ENCODE data around the gene SLC26A2.

SLC26A2 gene

GRCh38 chr5:149937610-149938009 lies 22.9 kb upstream of the SLC26A2 start:
- no peak for DNase-seq

GRCh38 chr5:149938279-149938678 lies 22.3 kb upstream of the SLC26A2 start:
- no peak for DNase-seq

GRCh38 chr5:149938791-149939358 lies 21.7 kb upstream of the SLC26A2 start:
- no peak for DNase-seq

- no peak for DNase-seq
Measured at GRCh38 chr5:149939546-149939945, 21.0 kb upstream of the SLC26A2 start.

GRCh38 chr5:149940077-149940574 lies 20.4 kb upstream of the SLC26A2 start:
- no peak for DNase-seq

GRCh38 chr5:149940941-149941644 lies 19.5 kb upstream of the SLC26A2 start:
- DNase-seq, result no peak

- no peak for DNase-seq
Measured at GRCh38 chr5:149941795-149942194, 18.8 kb upstream of the SLC26A2 start.

GRCh38 chr5:149942199-149942598 lies 18.4 kb upstream of the SLC26A2 start:
- no peak for DNase-seq

- DNase-seq, result peak; percentile 47 to 71
Measured at GRCh38 chr5:149942741-149943169, 17.8 kb upstream of the SLC26A2 start.

GRCh38 chr5:149943177-149943949 lies 17.2 kb upstream of the SLC26A2 start:
- peak in 1 of 2 experiments; percentile 42 for DNase-seq

- DNase-seq, result peak; percentile 92 to 94
Measured at GRCh38 chr5:149944666-149945065, 15.9 kb upstream of the SLC26A2 start, which contains the start of gene PDE6A. PDE6A (minus strand) TSS chr5:149944793; CDS start chr5:149944673, 120 bp downstream.

GRCh38 chr5:149946118-149946517 lies 14.4 kb upstream of the SLC26A2 start:
- no peak for DNase-seq

- DNase-seq, result no peak
Measured at GRCh38 chr5:149948993-149949392, 11.6 kb upstream of the SLC26A2 start.

GRCh38 chr5:149951138-149951749 lies 9.3 kb upstream of the SLC26A2 start:
- no peak for DNase-seq

GRCh38 chr5:149953436-149954121 lies 7.0 kb upstream of the SLC26A2 start:
- DNase-seq, result no peak

- DNase-seq, result no peak
Measured at GRCh38 chr5:149954798-149955197, 5.8 kb upstream of the SLC26A2 start.

- DNase-seq, result no peak
Measured at GRCh38 chr5:149956685-149957084, 3.9 kb upstream of the SLC26A2 start.

- no peak for DNase-seq
Measured at GRCh38 chr5:149957855-149958254, 2.7 kb upstream of the SLC26A2 start.

GRCh38 chr5:149959406-149960236 lies 937 bp upstream of the SLC26A2 start:
- DNase-seq, result peak; percentile 23 to 49

GRCh38 chr5:149961186-149961685 lies 678 bp downstream of the SLC26A2 start:
- DNase-seq, result no peak

GRCh38 chr5:149961957-149962409 lies 1.4 kb downstream of the SLC26A2 start:
- DNase-seq, result peak in 1 of 2 experiments; percentile 64
